ENCODE measurements around the gene METTL25B. TPM values are rescaled to one million over a fixed set of nuclear protein-coding genes. Genes with fewer than 3 reads are reported as not detected.

The METTL25B gene
- total and polyA plus RNA-seq, 12 donors = 12.8 to 45.2 (median 15.6) TPM

GRCh38 chr1:156696755-156697154 lies 31.5 kb upstream of the METTL25B start:
- H3K4me3 ChIP-seq = no peak overlapping the region
- H3K4me1 ChIP-seq = peaks cover 0 to 14% (median 6%) of the 10 kb centered on the region in 9 donors
- WGBS, 2 donors = 91 to 98% methylated on average over 8 of the region's 8 CpGs
- no peak overlapping the region for H3K27ac ChIP-seq
- peaks cover 0 to 3% (median 0%) of the 10 kb centered on the region in 9 donors for H3K36me3 ChIP-seq
- TF ChIP-seq CTCF (IDR thresholded peaks at IDR 0.05) = no peak
- DNase-seq (no peak), ATAC-seq (no peak)
- intact Hi-C loops (cut with DNase I) = loop anchor here in 8 of 10 donors (10.0 kb wide), 5 partner anchors 62 to 228 kb away; partner anchors contain the start of genes NTRK1 (in 3 of the 8), INSRR (in 1 of the 8) and LRRC71 (in 1 of the 8)
- peaks cover 0 to 52% (median 38%) of the 10 kb centered on the region in 7 donors for H3K27me3 ChIP-seq
- H3K9me3 ChIP-seq = no peaks in the 10 kb centered on the region

GRCh38 chr1:156697481-156697880 lies 30.8 kb upstream of the METTL25B start:
- intact Hi-C loops (cut with DNase I) = loop anchor here in 8 of 10 donors (10.0 kb wide), 5 partner anchors 63 to 227 kb away; partner anchors contain the start of genes NTRK1 (in 3 of the 8), INSRR (in 1 of the 8) and LRRC71 (in 1 of the 8)
- DNase-seq (no peak), ATAC-seq (no peak)
- no peak overlapping the region for H3K4me3 ChIP-seq
- H3K27ac ChIP-seq = no peak overlapping the region
- peaks cover 0 to 51% (median 40%) of the 10 kb centered on the region in 7 donors for H3K27me3 ChIP-seq
- H3K9me3 ChIP-seq = no peaks in the 10 kb centered on the region
- peaks cover 0 to 3% (median 0%) of the 10 kb centered on the region in 9 donors for H3K36me3 ChIP-seq
- no peak for TF ChIP-seq CTCF (IDR thresholded peaks at IDR 0.05)
- 83 to 86% methylated on average over 8 of the region's 8 CpGs for WGBS, 2 donors
- peaks cover 0 to 8% (median 3%) of the 10 kb centered on the region in 9 donors for H3K4me1 ChIP-seq

- no peaks in the 10 kb centered on the region for H3K9me3 ChIP-seq
- 65 to 67% methylated on average over 1 of the region's 1 CpG for WGBS, 2 donors
- intact Hi-C loops (cut with DNase I) = loop anchor here in 8 of 10 donors (10.0 kb wide), 5 partner anchors 64 to 226 kb away; partner anchors contain the start of genes NTRK1 (in 3 of the 8), INSRR (in 1 of the 8) and LRRC71 (in 1 of the 8)
- peaks cover 0 to 3% (median 0%) of the 10 kb centered on the region in 9 donors for H3K36me3 ChIP-seq
- peaks cover 5 to 52% (median 41%) of the 10 kb centered on the region in 7 donors for H3K27me3 ChIP-seq
- no peak for TF ChIP-seq CTCF (IDR thresholded peaks at IDR 0.05)
- DNase-seq (no peak), ATAC-seq (no peak)
- peaks cover 0 to under 1% (median 0%) of the 10 kb centered on the region in 9 donors for H3K4me1 ChIP-seq
- no peak overlapping the region for H3K4me3 ChIP-seq
- H3K27ac ChIP-seq = no peak overlapping the region
Observed at GRCh38 chr1:156698995-156699394, 29.3 kb upstream of the METTL25B start.

- no peak overlapping the region for H3K27ac ChIP-seq
- ATAC-seq = no peak
- H3K4me3 ChIP-seq = no peak overlapping the region
- intact Hi-C loops (cut with DNase I) = no loop called here
- no peaks in the 10 kb centered on the region for H3K9me3 ChIP-seq
- H3K4me1 ChIP-seq = peaks cover 7 to 20% (median 16%) of the 10 kb centered on the region in 9 donors
- peaks cover 5 to 69% (median 55%) of the 10 kb centered on the region in 7 donors for H3K27me3 ChIP-seq
- 85 to 86% methylated on average over 8 of the region's 8 CpGs for WGBS, 2 donors
- DNase-seq = no peak
- TF ChIP-seq CTCF (IDR thresholded peaks at IDR 0.05) = no peak
- peaks cover 0 to 3% (median 0%) of the 10 kb centered on the region in 9 donors for H3K36me3 ChIP-seq
Observed at GRCh38 chr1:156700736-156701531, 27.3 kb upstream of the METTL25B start.
